CD14-positive monocyte (primary cell): Measurements from ENCODE around the gene BASP1. TPM values are rescaled to one million over a fixed set of nuclear protein-coding genes. Genes with fewer than 3 reads are reported as not detected.
A peak's percentile ranks its signal among the peaks of the same experiment; 100 is the strongest.

ENCODE experiments used
- DNase-seq, 3 donors: peaks; one replicate each; pipeline ENCODE4 v3.0.0-alpha.2; 2011 to 2022
- H2AFZ ChIP-seq: 2 replicates; pipeline ENCODE4 v1.6.0; 2012; ENCODE audit warnings: mild to moderate bottlenecking, low read depth, low read length, inconsistent platforms; ENCODE audit not compliant: insufficient read depth, poor library complexity, severe bottlenecking
- H3K27ac ChIP-seq, 2 donors: 1 replicate in 1 of 2; 2 replicates in 1 of 2; pipeline ENCODE4 v1.5.1; 2012 to 2013; ENCODE audit warnings: low read length in 2 of 2, control low read depth in 1 of 2, inconsistent platforms in 1 of 2, low read depth in 1 of 2, mild to moderate bottlenecking in 1 of 2
- H3K27me3 ChIP-seq, 2 donors: one replicate each; pipeline versions ENCODE4 v1.6.0 to v1.6.1; 2011 to 2013; ENCODE audit warnings: low read length in 2 of 2; ENCODE audit not compliant: control insufficient read depth in 2 of 2, insufficient read depth in 2 of 2
- H3K36me3 ChIP-seq, 2 donors: replicated peaks in 1 of 2; 1 replicate in 1 of 2; 2 replicates in 1 of 2; pipeline versions ENCODE4 v1.5.1 to v1.6.1; 2012 to 2013; ENCODE audit warnings: low read length in 2 of 2, control low read depth in 1 of 2, inconsistent platforms in 1 of 2, mild to moderate bottlenecking in 1 of 2; ENCODE audit not compliant: insufficient read depth in 2 of 2, control insufficient read depth in 1 of 2
- H3K4me1 ChIP-seq, 2 donors: 1 replicate in 1 of 2; 2 replicates in 1 of 2; pipeline versions ENCODE4 v1.5.1 to v1.6.1; 2012 to 2013; ENCODE audit warnings: low read length in 2 of 2, control low read depth in 1 of 2, inconsistent platforms in 1 of 2, mild to moderate bottlenecking in 1 of 2, moderate library complexity in 1 of 2; ENCODE audit not compliant: insufficient read depth in 2 of 2, control insufficient read depth in 1 of 2
- H3K4me2 ChIP-seq: replicated peaks from 2 replicates; pipeline ENCODE3; 2012; ENCODE audit warnings: low read length, moderate library complexity, mild to moderate bottlenecking; ENCODE audit not compliant: poor library complexity, severe bottlenecking; ENCODE audit errors: extremely low read depth
- H3K4me3 ChIP-seq, 3 experiments: fragments of 200-600 bp in 1 of 3; sonication (generic) in 1 of 3; replicated peaks in 1 of 3; 1 replicate in 2 of 3; 2 replicates in 1 of 3; pipeline ENCODE4 v1.5.1; 2011 to 2013; ENCODE audit warnings: low read length in 3 of 3, mild to moderate bottlenecking in 3 of 3, control low read depth in 2 of 3, low read depth in 2 of 3, inconsistent platforms in 1 of 3, moderate library complexity in 1 of 3
- H3K79me2 ChIP-seq: 2 replicates; pipeline ENCODE4 v1.6.0; 2012; ENCODE audit warnings: mild to moderate bottlenecking, control low read depth, inconsistent platforms, low read length, moderate library complexity; ENCODE audit not compliant: insufficient read depth
- H3K9ac ChIP-seq: 2 replicates; pipeline ENCODE4 v1.6.0; 2017; ENCODE audit warnings: low read length, mild to moderate bottlenecking; ENCODE audit not compliant: insufficient read depth, poor library complexity, severe bottlenecking
- H3K9me3 ChIP-seq, 2 donors: replicated peaks in 1 of 2; 1 replicate in 1 of 2; 2 replicates in 1 of 2; pipeline versions ENCODE4 v1.5.1 to v1.6.1; 2012 to 2013; ENCODE audit warnings: low read length in 2 of 2, control low read depth in 1 of 2; ENCODE audit not compliant: control insufficient read depth in 1 of 2, insufficient read depth in 1 of 2
- H4K20me1 ChIP-seq: 2 replicates; pipeline ENCODE4 v1.6.0; 2012; ENCODE audit warnings: mild to moderate bottlenecking, low read length, control low read depth, moderate library complexity; ENCODE audit not compliant: insufficient read depth
- H3K27ac Mint-ChIP-seq, 7 donors: one replicate each; pipeline ENCODE4 v1.8.0; 2020; ENCODE audit warnings: mild to moderate bottlenecking in 7 of 7, mixed read lengths in 7 of 7, moderate library complexity in 6 of 7, inconsistent platforms in 2 of 7
- H3K27me3 Mint-ChIP-seq, 3 donors: one replicate each; pipeline ENCODE4 v1.8.0; 2021 to 2022; ENCODE audit warnings: low read depth in 3 of 3, mild to moderate bottlenecking in 3 of 3, mixed read lengths in 3 of 3, moderate library complexity in 3 of 3, inconsistent platforms in 1 of 3
- H3K36me3 Mint-ChIP-seq, 2 donors: one replicate each; pipeline ENCODE4 v1.8.0; 2020; ENCODE audit warnings: mixed read lengths in 2 of 2, inconsistent platforms in 1 of 2, mild to moderate bottlenecking in 1 of 2
- H3K4me1 Mint-ChIP-seq: one replicate; pipeline ENCODE4 v1.8.0; 2020; ENCODE audit warnings: mild to moderate bottlenecking, mixed read lengths
- H3K4me3 Mint-ChIP-seq, 2 donors: one replicate each; pipeline ENCODE4 v1.8.0; 2020; ENCODE audit warnings: mild to moderate bottlenecking in 2 of 2, mixed read lengths in 2 of 2, moderate library complexity in 1 of 2
- H3K9me3 Mint-ChIP-seq, 7 donors: one replicate each; pipeline ENCODE4 v1.8.0; 2020 to 2022; ENCODE audit warnings: mixed read lengths in 7 of 7, mild to moderate bottlenecking in 6 of 7, moderate library complexity in 6 of 7, inconsistent platforms in 2 of 7
- WGBS: methylation state at CpG from one replicate; pipeline ENCODE4 v1.1.5; 2013; ENCODE audit warnings: missing lambda C conversion rate; ENCODE audit not compliant: insufficient coverage; 5-methylcytosine and 5-hydroxymethylcytosine counted together
- intact Hi-C, 2 donors: fragments of 100-400 bp; cut with micrococcal nuclease; formaldehyde crosslinking; loops; one replicate each; pipeline versions ENCODE4 v1.15.0 to v1.15.1; 2023
- polyA plus RNA-seq, 3 donors: library from polyadenylated mRNA; depleted of rRNA in 1 of 3; unstranded in 2 of 3; stranded (reverse) in 1 of 3; fragments of 300-500 nt in 2 of 3; fragments of >200 nt in 1 of 3; fragmentation: Illumina TruSeq in 2 of 3; gene quantifications; 1 replicate in 2 of 3; 2 replicates in 1 of 3; pipeline ENCODE4 v1.2.3, GENCODE V29; 2012 to 2021
- TF ChIP-seq, protein P1 (sequence below): fragments of 200-600 bp; IDR thresholded peaks from one replicate; pipeline ENCODE4 v1.8.0; 2022; ENCODE audit warnings: antibody characterized with exemption, mild to moderate bottlenecking

The BASP1 gene
- polyA plus RNA-seq, 3 donors, result 23.7 to 61.6 (median 36.6) TPM

DNA sequence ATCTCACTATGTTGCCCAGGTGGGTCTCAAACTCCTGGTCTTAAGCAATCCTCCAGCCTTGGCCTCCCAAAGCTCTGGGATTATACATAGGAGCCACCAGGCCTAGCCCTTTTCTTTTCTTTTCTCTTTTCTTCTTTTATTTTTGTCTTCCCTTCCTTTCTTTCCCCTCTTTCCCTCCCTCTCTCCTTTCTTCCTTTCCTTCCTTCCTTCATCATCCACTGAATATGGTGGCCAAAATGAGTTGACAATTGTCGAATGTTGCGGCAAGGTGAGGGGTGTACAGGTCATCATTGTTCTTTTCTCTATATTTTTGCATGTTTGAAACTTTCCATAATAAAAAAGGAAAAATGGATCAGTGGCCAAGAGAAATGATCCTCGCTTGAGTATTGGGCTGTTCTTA is 32.1 kb upstream of the BASP1 start:
- no peaks in the 10 kb centered on the region for H3K79me2 ChIP-seq
- no peak overlapping the region for H3K4me3 Mint-ChIP-seq
- no peaks in the 10 kb centered on the region for H3K36me3 ChIP-seq
- peaks cover 11% of the 10 kb centered on the region for H3K4me1 Mint-ChIP-seq
- H3K27me3 ChIP-seq, result no peaks in the 10 kb centered on the region
- no peak overlapping the region for H3K4me3 ChIP-seq
- DNase-seq, result no peak
- intact Hi-C loops, result loop anchor here in 1 of 2 donors (5.0 kb wide), 1 partner anchor 393 kb away; no protein-coding TSS in a partner anchor
- H3K9me3 Mint-ChIP-seq, result no peaks in the 10 kb centered on the region
- H3K27ac ChIP-seq, result no peak overlapping the region
- no peaks in the 10 kb centered on the region for H3K36me3 Mint-ChIP-seq
- peaks cover 1 to 5% (median 2%) of the 10 kb centered on the region in 3 donors for H3K27me3 Mint-ChIP-seq
- H2AFZ ChIP-seq, result no peak overlapping the region
- TF ChIP-seq, protein P1, sequence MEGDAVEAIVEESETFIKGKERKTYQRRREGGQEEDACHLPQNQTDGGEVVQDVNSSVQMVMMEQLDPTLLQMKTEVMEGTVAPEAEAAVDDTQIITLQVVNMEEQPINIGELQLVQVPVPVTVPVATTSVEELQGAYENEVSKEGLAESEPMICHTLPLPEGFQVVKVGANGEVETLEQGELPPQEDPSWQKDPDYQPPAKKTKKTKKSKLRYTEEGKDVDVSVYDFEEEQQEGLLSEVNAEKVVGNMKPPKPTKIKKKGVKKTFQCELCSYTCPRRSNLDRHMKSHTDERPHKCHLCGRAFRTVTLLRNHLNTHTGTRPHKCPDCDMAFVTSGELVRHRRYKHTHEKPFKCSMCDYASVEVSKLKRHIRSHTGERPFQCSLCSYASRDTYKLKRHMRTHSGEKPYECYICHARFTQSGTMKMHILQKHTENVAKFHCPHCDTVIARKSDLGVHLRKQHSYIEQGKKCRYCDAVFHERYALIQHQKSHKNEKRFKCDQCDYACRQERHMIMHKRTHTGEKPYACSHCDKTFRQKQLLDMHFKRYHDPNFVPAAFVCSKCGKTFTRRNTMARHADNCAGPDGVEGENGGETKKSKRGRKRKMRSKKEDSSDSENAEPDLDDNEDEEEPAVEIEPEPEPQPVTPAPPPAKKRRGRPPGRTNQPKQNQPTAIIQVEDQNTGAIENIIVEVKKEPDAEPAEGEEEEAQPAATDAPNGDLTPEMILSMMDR, result no peak
- no peak overlapping the region for H3K9ac ChIP-seq
- WGBS, result no CpG with 5 or more reads among the region's 3 CpGs
- no peaks in the 10 kb centered on the region for H4K20me1 ChIP-seq
- H3K9me3 ChIP-seq, result no peaks in the 10 kb centered on the region
- H3K27ac Mint-ChIP-seq, result peak overlapping the region in 1 of 7 donors; percentile 66
- no peaks in the 10 kb centered on the region for H3K4me1 ChIP-seq
- no peak overlapping the region for H3K4me2 ChIP-seq

DNA sequence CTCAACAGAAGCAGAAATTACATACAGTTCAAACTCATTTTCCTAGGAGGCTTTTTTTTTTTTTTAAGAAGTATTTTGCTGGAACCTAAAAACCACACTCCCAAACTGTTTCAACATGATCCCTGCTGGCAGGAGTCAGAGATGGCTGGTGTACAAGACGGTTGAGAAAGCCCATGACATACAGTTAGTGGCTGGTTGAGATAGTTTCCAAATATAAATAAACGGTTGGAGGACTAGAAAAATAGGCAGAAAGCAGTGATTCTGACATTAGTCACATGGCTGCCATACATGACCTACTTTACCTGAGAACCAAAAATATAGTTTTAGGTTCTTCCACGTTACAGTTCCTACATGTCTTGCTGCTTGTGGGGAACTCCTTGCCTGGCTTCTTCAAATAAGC is 31.7 kb upstream of the BASP1 start:
- H3K79me2 ChIP-seq, result no peaks in the 10 kb centered on the region
- no peaks in the 10 kb centered on the region for H3K9me3 ChIP-seq
- WGBS, result 33% methylated on average over 1 of the region's 3 CpGs
- H3K27ac Mint-ChIP-seq, result no peak overlapping the region
- no peak overlapping the region for H3K9ac ChIP-seq
- H3K36me3 ChIP-seq, result no peaks in the 10 kb centered on the region
- no peaks in the 10 kb centered on the region for H4K20me1 ChIP-seq
- no peak overlapping the region for H3K4me3 Mint-ChIP-seq
- H3K27ac ChIP-seq, result no peak overlapping the region
- no peak overlapping the region for H2AFZ ChIP-seq
- H3K27me3 Mint-ChIP-seq, result peaks cover 1 to 5% (median 2%) of the 10 kb centered on the region in 3 donors
- no peaks in the 10 kb centered on the region for H3K9me3 Mint-ChIP-seq
- TF ChIP-seq, protein P1, result no peak
- no peaks in the 10 kb centered on the region for H3K36me3 Mint-ChIP-seq
- H3K4me2 ChIP-seq, result no peak overlapping the region
- no peak overlapping the region for H3K4me3 ChIP-seq
- no peaks in the 10 kb centered on the region for H3K27me3 ChIP-seq
- DNase-seq, result no peak
- H3K4me1 ChIP-seq, result no peaks in the 10 kb centered on the region
- intact Hi-C loops, result loop anchor here in 1 of 2 donors (5.0 kb wide), 1 partner anchor 393 kb away; no protein-coding TSS in a partner anchor
- H3K4me1 Mint-ChIP-seq, result peaks cover 14% of the 10 kb centered on the region
